Dedifferentiated amniotic fluid mesenchymal stem cell (primary cell): ENCODE data around the gene UPK3BL2.
"Not testable (repeated sequence)": the region's sequence is repeated elsewhere in the genome, so short reads cannot be mapped to it uniquely, and the experiment has no call there.

ENCODE experiments used
- DNase-seq: peaks from one replicate; pipeline ENCODE4 v3.0.0-alpha.2; 2016; ENCODE audit errors: extremely low spot score

The UPK3BL2 gene, protein sequence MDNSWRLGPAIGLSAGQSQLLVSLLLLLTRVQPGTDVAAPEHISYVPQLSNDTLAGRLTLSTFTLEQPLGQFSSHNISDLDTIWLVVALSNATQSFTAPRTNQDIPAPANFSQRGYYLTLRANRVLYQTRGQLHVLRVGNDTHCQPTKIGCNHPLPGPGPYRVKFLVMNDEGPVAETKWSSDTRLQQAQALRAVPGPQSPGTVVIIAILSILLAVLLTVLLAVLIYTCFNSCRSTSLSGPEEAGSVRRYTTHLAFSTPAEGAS

DNA sequence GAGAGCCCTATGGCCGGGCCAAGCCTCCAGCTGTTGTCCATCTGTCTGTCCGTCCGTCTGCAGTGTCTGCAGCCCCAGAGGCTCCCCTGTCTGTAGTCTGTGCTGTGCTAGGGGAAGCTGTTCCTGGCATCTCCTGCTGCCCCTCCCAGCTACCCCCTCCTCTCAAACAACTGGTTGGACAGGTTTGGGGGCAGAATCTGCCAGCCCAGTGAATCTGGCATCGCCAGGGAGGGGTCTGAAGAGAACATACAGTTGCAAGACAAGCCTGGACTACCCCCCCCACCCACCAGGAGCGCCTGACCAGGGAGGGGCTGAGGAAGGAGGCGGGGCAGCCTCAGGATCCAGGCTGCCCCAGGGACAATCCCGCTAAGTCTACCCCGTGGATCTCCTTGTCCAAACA lies at the start of gene UPK3BL2:
Gene UPK3BL2, minus strand, starts transcription at position 101 of the 400 bp plus-strand sequence. Its CDS starts 60 bp downstream, at position 41.
- DNase-seq = not testable (repeated sequence)

DNA sequence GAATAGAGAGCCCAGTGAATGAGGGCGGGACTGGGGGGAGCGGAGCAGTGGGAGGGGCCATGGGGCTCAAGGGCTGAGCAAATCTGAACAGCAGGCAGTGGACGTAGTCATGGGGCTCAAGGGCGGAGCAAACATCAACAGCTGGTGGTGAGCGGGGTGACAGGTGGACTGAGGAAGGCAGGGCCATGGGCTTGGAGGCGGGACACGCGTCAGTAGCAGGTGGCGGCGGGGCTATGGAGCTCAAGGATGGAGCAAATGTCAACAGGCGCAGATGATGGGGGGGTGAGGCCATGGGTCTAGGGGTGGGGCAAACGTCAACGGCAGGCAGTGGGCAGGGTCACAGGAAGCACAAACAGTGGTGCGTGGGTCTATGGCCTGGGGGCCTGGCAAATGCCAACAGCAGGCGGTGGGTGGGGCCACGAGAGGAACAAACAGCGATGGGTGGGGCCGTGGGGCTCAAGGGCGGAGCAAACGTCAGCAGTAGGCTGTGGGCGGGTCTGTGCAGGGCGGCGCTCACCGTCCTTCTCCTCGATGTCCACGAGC lies 49.1 kb upstream of the UPK3BL2 start:
- not testable (repeated sequence) for DNase-seq

DNA sequence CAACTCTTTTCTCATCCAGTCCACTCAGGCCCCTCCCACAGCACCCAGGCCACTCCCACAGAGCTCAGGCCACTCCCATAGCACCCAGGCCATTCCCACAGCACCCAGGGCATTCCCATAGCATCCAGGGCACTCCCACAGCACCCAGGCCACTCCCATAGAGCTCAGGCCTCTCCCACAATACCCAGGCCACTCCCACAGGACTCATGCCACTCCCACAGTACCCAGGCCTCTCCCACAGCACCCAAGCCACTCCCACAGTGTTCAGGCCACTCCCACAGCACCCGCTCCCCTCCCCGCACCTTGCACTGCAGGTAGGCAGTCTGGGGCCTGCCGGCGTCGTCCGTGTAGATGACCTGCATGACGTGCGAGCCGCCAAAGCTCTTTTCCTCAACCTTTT lies 46.4 kb upstream of the UPK3BL2 start:
- DNase-seq = not testable (repeated sequence)

DNA sequence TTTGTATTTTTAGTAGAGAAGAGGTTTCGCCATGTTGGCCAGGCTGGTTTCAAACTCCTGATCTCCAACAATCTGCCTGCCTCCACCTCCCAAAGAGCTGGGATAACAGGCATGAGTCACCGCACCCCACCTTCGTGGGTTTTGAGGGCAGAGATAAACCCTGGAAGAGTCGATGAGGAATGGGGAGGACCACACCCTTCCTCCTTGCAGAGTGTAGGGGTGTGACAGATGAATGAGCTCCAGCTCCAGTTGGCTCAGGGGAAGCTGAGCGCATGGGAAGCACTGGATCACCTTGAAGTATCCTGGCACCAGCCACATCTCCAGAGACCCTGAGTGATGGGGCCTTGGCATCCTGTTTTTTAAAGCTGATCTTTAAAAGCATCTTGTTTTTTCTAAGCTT lies 40.0 kb upstream of the UPK3BL2 start:
- DNase-seq = not testable (repeated sequence)

DNA sequence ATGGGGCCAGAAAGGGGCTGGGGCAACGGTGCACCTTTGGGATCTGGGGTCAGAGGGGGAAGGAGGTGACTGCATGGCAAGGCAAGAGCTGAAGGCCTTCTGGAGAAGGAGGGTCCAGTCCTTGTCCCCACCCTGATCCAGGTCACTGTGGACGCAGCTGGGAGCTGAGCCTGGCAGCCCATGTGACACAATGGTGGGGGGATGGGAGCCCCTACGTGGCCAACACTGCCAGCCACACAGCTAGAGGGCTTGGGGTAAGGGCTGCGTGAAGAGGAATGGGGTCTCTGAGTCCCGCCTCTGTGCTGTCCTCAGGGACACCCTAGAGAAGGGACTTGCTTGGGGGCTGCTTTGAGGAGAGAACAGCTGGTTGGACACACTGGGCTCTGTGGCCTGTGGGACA lies 38.2 kb upstream of the UPK3BL2 start:
- DNase-seq = not testable (repeated sequence)

DNA sequence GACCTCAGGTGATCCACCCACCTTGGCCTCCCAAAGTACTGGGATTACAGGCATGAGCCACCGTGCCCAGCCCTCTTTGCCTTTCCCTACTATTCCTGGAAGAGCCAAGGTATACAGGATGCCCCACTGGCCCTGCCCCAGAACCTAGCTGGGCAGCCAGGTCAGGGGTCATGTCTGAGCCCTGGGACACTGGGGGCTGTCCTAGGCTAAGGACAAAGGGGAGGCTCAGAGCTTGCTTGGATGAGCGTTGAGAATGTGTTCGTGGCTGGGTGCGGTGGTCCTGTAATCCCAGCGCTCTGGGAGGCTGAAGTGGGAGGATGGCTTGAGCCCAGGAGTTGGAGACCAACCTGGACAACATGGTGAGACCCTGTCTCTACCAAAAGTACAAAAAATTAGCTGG lies 35.0 kb upstream of the UPK3BL2 start:
- DNase-seq = not testable (repeated sequence)

DNA sequence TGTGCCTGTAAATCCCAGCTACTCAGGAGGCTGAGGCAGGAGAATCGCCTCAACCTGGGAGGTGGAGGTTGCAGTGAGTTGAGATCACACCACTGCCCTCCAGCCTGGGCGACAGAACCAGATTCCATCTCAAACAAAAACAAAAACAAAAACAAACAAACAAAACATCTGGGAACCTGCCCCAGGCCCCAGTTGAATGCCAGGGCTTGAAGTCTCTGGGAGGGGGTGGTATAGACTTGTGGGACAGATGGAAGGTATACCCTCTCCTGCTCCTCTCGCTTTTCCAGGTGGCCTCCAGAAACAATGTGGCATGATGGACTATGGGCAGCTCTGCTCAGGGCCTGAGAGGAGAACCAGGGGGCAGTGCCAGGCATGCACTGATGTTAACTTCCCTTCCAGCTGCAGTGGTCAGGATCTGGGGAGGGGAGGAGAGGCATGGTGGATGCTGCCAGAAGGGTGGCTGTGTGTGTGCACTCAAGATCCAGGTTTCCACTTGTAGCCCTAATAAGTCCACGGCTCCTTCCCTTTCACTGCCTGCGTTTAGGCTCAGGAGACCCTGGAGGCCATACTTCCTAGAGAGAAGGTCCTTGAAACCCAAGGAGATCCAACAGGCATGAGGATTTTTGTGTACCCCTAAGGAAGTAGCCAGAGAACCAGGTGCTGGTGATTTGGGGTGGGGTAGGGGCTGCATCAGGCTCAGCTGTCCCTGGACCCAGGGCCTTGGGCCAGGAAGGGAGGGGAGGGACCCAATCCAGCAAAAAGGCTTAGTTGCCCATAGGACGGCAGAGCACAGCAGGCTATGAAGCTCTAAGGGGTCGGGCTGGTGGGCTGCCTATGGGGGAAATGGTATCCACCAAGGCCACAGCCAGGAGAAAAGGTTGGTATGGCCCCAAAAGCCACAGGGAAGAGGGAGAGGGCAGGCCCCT lies 34.1 kb upstream of the UPK3BL2 start:
- DNase-seq = not testable (repeated sequence)

DNA sequence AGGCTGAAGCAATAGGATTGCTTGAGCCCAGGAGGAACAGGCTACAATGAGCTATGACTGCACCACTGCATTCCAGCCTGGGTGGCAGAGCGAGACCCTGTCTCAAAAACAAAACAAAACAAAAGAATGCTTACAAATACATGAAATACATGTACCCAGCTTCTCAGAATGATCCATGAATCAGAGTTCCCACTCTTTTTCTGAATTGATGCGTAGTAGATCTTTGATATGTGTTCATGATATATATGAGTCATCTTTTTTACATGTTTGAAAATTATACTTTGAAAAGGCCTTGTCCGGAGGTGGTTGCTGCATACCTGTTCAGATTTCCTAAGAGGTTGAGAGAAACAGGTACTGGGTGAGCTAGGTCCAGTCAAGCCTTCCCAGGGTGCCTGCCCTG lies 32.9 kb upstream of the UPK3BL2 start:
- DNase-seq = not testable (repeated sequence)

DNA sequence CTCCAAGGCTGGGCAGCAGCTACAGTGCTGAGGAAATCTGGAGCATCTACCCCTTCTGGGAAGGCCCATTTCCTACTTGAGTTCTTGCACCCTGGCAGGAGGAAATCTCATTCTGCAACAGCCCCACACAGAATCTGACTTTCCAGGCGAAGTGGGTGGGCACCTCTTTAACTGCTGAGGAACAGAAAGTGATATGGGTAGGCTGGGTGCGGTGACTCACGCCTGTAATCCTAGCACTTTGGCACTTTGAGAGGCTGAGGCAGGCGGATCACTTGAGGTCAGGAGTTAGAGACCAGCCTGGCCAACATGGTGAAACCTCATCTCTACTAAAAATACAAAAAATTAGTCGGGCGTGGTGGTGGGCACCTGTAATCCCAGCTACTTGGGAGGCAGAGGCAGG lies 31.1 kb upstream of the UPK3BL2 start:
- DNase-seq = not testable (repeated sequence)

DNA sequence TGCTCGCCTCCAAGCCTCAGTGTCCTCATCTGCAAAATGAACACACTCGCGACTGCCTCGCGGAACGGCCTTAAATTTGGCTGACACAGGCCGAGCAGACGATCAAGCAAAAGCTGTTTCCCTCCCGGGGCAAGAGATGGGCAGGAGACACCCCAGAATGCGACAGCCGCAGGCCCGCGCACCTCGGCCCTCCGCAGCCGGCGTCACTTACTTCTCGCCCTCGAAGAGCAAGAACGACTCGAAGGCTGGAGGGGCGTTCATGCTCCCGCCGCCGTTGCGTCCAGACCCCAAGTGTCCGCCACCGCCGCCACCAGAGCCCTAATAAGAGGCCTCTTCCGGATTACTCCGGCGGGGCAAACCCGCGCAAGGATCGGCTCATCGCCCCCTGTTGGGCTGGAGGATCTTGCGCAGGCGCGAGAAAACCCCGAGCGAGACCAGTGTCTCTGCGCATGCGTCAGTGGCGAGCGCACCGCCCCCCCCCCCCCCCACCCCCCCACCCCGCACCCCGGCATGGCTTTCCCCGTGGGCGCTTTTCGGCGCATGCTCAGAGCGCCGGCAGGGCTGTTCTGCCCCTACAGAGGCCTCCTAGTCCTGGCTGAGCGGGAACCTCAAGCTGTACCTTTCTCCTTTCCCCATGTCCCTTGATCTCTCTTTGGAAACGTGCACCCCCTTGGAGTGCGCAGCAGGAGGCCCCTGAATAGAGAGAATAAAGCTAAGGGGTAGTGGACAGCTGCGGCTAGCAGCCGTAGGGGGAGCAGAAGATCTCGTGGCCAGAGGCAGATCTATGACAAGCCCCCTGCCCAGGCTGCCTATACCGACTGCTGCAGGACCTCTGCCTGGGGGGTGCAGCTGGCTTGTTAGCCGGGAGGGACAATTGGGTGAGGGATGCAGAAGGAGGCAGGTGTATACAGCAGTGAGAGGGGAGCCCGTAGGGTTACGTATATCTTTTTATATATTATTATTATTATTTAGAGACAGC lies 29.1 kb upstream of the UPK3BL2 start, which contains the start of gene POLR2J3:
Gene POLR2J3, minus strand, starts transcription at position 323 of the 979 bp plus-strand sequence. Its CDS starts 62 bp downstream, at position 261.
- DNase-seq = peak; percentile 79

DNA sequence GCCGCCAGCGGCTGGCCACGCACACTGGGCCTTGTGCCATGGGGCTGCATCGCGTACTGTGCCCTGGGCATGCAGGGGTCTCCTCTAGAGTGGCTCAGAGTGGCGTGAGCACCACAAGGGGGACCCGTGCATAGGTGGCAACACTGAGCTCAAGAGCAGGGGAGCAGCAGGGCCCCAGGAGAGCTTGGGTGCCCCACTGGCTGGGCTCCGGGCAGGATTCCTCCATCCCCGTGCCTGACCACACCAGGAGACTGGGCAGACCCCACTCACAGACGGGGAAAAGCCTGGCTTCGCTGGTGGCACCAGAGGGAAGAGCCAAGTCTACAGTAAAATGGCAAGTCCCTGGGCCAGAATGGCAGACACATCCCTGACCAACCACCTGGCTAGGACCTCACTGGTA lies 25.1 kb upstream of the UPK3BL2 start:
- DNase-seq = not testable (repeated sequence)

DNA sequence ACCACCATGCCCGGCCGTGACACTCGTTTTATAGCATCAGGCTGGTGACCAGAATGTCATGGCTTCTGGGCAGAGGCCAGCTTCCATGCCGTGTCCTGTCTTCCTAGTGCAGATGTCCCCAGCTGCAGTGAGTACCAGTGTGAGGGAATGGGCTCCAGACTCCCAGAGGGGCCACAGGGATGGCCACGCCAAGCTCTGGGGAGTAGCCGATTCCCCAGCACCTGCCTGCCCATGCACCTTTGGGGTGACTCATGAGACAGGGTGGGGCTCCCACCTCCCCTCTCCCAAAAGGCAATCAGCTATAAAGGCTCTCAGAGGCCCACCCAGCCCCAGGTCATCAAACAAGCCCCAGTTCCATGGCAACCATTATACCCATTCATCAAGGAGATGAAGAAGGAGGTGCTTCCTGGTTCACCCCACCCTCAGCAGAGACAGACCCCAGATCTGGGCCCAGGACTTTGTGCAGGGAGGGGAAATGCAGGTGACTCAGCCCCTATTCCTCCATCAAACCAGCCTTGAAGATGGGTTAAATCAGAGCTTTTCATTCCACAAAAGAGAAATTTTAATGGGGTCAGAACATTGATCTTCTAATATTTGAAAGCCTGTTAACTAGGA lies 7.4 kb upstream of the UPK3BL2 start, which contains the start of gene SPDYE2:
Gene SPDYE2, plus strand, starts transcription at position 419 of the 615 bp plus-strand sequence. CDS start 2,030 bp downstream, outside the sequence.
- DNase-seq = not testable (repeated sequence)

DNA sequence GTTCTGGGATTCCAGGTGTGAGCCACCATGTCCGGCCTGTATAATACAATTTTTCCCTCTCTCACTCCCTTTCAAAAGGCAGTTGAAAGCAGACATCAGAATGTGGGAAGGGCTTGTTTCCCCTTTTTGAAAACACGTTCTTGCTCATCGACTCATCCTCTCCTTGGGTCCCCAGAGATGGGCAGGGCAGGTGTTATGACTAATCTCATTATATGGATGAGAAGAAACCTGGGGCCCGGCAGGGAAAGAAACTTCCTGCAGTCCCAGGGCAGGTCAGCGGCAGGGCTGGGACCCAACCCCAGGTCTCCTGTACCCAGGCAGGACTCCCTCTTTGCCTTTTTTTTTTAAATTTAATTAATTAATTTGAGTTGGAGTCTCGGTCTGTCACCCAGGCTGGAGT lies 2.9 kb upstream of the UPK3BL2 start:
- DNase-seq = not testable (repeated sequence)

DNA sequence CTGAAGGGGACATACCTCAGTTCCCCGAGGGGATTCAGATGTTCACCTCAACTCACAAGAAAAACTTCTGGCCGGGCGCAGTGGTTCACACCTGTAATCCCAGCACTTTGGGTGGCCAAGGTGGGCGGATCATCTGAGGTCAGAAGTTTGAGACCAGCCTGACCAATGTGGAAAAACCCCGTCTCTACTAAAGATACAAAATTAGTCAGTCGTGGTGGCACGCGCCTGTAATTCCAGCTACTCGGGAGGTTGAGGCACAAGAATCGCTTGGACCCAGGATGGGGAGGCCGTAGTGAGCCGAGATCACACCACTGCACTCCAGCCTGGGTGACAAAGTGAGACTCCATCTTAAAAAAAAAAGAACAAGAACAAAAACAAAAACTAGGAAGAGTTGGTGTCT lies 1.8 kb upstream of the UPK3BL2 start:
- DNase-seq = not testable (repeated sequence)

DNA sequence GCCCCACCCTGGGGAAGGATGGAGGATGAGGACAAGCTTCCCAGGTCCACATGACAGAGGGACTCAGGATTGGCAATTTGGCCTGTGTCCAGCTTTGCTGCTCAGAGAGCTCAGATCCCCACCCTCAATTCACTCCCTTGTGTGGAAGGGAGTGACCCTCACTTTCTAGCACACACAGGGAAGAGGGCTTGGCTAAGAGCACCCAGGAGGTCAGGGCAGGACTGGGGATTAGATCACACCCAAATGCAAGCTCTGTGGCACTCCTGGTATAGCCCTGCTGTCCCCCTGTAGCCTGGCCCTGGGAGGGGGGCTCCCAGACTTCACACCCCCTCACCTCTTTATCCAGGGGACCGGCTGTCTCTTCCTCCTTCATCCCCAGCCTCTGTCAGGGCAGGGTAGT lies 876 bp upstream of the UPK3BL2 start:
- DNase-seq = not testable (repeated sequence)

DNA sequence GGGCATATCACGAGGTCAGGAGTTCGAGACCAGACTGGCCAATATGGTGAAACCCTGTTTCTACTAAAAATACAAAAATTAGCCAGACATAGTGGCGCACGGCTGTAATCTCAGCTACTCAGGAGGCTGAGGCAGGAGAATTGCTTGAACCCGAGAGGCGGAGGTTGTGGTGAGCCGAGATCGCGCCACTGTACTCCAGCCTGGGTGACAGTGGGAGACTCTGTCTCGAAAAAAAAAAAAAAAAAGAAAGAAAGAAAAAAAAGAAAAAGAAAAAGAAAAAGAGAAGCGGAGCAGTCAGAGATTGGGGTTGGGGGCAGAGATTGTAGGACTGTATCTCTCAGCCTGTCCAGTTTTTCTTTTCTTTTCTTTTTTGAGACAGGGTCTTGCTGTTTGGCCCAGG lies 725 bp downstream of the UPK3BL2 start:
- not testable (repeated sequence) for DNase-seq

DNA sequence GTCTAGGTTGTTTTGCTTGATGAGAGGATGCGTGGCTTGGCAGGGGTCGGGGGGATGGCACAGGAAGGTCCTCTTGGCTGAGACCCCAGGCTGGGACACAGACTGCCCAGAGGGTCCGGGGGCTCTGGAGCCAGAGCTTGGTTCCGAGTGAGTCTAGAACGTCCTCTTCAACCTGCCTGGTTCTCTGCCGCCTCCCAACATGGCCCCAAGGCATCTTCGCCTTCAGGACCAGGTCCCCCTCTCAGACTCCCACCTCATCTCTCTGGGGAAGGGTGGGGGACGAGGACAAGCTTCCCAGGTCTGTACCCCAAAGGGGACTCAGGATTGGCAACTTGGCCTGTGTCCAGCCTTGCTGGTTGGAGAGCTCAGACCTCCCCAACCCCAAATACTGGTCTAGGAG lies 1.4 kb downstream of the UPK3BL2 start:
- not testable (repeated sequence) for DNase-seq

DNA sequence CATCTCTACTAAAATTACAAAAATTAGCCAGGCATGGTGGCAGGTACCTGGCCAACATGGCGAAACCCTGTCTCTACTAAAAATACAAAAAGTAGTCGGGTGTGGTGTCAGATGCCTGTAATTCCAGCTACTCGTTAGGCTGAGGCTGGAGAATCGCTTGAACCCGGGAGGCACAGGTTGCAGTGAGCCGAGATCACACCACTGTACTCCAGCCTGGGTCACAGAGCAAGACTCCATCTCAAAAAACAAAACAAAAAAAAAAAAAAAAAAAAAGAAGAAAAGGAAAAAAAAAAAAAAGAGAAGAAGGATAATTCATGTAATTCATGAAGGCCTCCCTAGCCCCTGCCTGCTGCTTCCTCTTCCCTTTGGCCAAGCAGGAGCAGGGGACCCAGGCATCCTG lies 2.9 kb downstream of the UPK3BL2 start:
- not testable (repeated sequence) for DNase-seq

DNA sequence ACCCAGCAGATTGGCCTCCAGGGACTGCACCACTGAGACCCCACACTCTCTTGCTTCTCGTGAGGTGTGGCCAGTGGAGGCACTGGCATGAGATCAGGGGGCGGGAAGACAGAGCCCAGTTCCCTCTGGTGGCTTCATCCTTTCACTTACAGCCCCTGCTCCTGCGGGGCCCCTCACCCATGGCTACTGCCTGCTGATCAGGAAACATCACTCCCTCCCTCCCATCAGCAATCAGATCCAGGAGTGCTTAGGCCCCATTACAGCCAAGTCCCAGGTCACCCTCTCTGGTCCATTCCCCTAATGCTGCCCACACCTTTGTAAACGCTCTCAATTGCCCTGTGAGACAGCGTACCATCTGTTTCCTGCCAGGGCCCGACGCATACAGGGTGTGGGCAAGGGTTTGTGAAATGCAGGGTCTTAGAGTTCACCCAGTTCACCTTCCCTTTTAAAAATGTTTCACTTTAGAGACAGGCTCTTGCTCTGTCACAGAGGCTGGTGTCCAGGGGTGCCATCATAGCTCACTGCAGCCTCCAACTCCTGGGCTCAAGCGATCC lies 8.4 kb downstream of the UPK3BL2 start:
- DNase-seq = not testable (repeated sequence)

DNA sequence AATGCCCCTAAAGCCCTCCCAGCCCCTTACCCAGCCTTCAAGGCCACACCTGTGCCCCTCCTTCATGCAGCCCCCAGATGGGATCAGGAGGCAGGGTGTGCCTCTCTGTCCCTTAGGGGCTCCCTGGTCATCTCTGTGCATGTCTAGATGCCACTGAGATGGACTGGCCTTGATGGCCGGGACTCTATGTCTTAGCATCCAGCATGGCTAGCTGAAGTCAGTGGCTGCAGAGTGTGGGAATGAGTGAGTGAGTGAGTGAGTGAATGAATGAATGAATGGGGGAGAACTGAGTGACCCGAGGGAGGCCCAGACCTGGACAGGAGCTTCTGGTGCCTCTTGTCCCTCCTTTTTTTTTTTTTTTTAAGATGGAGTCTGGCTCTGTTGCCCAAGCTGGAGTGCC lies 11.4 kb downstream of the UPK3BL2 start:
- DNase-seq = not testable (repeated sequence)
